ENCODE results near the gene SVOPL. TPM values are rescaled to one million over a fixed set of nuclear protein-coding genes. Genes with fewer than 3 reads are reported as not detected.
"Not testable (repeated sequence)": the region's sequence is repeated elsewhere in the genome, so short reads cannot be mapped to it uniquely, and the experiment has no call there.

The SVOPL gene
- total RNA-seq, 2 donors from 2014 or later: not detected

DNA sequence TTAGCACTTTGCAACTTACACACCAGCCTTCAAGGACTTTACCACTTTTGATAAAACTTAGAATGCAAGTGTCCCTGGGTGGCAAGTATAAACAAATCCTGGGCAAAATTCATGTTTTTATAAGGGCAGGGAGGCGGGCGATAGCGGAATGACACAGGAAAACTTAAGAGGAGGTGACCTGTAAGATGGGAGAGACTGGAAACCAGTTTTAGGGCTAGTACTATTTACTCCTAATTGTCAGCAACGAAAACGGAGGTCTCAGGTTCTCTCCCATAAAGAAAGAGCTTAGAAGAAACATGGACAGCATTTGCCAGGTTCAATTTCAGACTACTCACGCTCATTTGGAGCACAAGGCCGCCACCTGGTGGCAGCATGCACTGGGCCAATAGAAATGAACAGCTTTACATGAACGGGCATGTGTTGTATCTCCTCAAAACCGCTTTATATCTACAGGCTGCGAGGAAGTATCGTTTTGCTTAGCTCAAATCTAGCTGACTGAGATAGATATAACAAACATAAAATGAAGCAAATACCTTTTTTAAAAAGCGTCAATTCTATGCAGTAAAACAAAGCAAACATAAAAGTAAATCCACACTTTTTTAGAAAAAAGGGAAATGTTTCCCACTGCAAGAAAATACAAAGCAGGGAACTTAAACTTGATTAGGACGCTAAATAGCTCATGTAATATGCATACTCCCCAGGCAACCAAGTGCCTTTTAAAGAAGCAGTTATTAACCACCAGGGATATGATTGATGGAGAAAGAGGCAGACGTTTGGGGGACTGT, 37.6 kb upstream of the SVOPL start:
- intact Hi-C loops (cut with DNase I): no loop called here
- H3K27ac ChIP-seq: no peak overlapping the region
- H3K27me3 ChIP-seq: no peaks in the 10 kb centered on the region

DNA sequence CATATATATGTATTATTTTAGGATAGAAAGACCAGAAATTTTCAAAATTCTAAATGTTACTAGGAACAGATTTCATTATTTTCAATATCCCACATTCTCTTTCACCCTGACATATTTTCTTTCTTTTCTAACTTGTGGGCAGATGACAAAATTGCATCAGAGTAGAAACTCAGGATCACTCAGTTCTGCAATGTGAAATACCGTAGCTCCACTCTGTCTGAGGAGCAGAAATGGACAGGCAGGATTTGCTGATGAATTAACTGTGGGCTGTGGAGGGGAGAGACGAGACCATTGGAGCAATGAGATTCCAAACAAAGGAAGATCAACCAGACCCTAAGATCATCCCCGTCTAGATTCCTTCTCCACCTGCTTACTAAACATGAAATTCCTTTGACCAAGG, 37.0 kb upstream of the SVOPL start:
- TF ChIP-seq POLR2A (IDR thresholded peaks at IDR 0.05): no peak
- TF ChIP-seq, protein P1, sequence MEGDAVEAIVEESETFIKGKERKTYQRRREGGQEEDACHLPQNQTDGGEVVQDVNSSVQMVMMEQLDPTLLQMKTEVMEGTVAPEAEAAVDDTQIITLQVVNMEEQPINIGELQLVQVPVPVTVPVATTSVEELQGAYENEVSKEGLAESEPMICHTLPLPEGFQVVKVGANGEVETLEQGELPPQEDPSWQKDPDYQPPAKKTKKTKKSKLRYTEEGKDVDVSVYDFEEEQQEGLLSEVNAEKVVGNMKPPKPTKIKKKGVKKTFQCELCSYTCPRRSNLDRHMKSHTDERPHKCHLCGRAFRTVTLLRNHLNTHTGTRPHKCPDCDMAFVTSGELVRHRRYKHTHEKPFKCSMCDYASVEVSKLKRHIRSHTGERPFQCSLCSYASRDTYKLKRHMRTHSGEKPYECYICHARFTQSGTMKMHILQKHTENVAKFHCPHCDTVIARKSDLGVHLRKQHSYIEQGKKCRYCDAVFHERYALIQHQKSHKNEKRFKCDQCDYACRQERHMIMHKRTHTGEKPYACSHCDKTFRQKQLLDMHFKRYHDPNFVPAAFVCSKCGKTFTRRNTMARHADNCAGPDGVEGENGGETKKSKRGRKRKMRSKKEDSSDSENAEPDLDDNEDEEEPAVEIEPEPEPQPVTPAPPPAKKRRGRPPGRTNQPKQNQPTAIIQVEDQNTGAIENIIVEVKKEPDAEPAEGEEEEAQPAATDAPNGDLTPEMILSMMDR (IDR thresholded peaks at IDR 0.05): no peak
- H3K4me3 ChIP-seq: no peak overlapping the region
- 50 to 54% methylated on average over 3 of the region's 3 CpGs for WGBS, 2 donors
- H3K4me1 ChIP-seq: no peaks in the 10 kb centered on the region
- no peak overlapping the region for H3K27ac ChIP-seq
- H3K27me3 ChIP-seq: no peaks in the 10 kb centered on the region
- intact Hi-C loops (cut with DNase I): no loop called here
- H3K9me3 ChIP-seq: no peaks in the 10 kb centered on the region
- ATAC-seq: no peak
- DNase-seq: no peak
- H3K36me3 ChIP-seq (replicated peaks in 1 of 2; ENCODE audit: insufficient read depth in 1 of 2, low read depth in 2 of 2): no peaks in the 10 kb centered on the region

More for the DNA sequence above, 37.6 kb upstream of the SVOPL start:
- H3K9me3 ChIP-seq: no peaks in the 10 kb centered on the region
- TF ChIP-seq POLR2A (IDR thresholded peaks at IDR 0.05): no peak
- TF ChIP-seq, protein P1 (IDR thresholded peaks at IDR 0.05): peak; percentile 76 to 93 (median 90)
- H3K36me3 ChIP-seq (replicated peaks in 1 of 2; ENCODE audit: insufficient read depth in 1 of 2, low read depth in 2 of 2): no peaks in the 10 kb centered on the region
- DNase-seq: peak; percentile 84 to 92 (median 88)
- 18 to 20% methylated on average over 14 of the region's 14 CpGs for WGBS, 2 donors
- peak; percentile 85 for ATAC-seq
- no peak overlapping the region for H3K4me3 ChIP-seq
- no peaks in the 10 kb centered on the region for H3K4me1 ChIP-seq

DNA sequence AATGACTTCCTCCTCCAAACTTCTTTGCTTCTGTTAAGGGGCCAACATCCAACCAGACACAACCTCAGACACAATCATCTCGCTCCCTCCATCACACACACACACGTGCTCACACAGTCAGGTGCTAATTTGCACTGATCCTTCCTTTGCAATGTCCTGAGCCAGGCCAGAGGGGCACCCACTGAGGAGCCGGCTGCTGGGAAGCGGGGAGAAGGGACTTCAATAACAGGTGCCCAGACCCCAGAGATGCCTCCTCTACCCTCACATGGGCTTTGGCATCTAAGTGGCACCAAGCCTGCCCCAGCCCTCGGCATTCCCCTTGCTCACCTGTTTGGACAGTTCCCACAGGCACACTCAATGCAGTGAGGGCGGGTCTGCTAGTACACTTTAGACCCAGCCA, 34.2 kb upstream of the SVOPL start:
- Histone ChIP-seq H3K4me1 (no peaks in the 10 kb centered on the region), H3K27ac (no peak overlapping the region), H3K4me3 (no peak overlapping the region), H3K36me3 (replicated peaks in 1 of 2; ENCODE audit: insufficient read depth in 1 of 2, low read depth in 2 of 2) (no peaks in the 10 kb centered on the region), H3K27me3 (no peaks in the 10 kb centered on the region), H3K9me3 (no peaks in the 10 kb centered on the region)
- intact Hi-C loops (cut with DNase I): no loop called here
- WGBS, 2 donors: 70 to 77% methylated on average over 6 of the region's 6 CpGs
- DNase-seq (no peak), ATAC-seq (no peak)
- TF ChIP-seq POLR2A (IDR thresholded peaks at IDR 0.05): no peak
- TF ChIP-seq, protein P1 (IDR thresholded peaks at IDR 0.05): no peak

DNA sequence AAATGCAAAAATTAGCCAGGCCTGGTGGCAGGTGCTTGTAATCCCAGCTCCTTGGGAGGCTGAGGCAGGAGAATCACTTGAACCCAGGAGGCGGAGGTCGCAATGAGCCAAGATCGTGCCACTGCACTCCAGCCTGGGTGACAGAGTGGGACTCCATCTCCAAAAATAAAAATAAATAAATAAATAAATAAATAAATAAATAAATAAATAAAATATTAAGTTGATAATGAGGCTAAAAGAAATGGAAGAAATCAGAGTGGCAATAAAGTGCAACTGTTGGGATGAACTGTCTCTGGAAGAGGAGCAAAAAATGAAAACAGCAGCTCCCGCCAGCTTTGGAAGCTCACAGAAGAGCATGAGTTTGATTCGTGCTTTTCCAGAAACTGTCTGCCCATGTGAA, 30.6 kb upstream of the SVOPL start:
- WGBS, 2 donors: 85 to 90% methylated on average over 5 of the region's 5 CpGs
- intact Hi-C loops (cut with DNase I); DNase-seq: not testable (repeated sequence)

DNA sequence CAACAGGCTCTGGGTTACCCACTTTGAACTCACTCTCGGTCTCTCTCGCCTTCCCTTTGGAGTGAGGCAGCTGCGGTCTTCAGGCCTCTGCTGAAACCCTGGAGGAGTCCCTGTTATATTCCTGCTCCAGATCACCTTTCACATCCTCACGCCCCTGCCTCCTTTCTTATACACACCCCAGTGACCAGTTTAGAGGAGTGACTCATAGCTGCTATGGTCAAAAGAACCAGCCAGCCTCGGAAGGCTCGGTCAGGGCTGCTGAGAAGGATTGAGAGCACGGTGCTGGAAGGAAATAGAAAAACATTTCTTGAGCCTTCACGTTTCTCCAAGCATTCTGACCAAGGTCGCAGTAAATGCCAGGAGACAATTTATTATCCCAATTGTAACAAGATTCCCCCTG, 28.3 kb upstream of the SVOPL start:
- no peak overlapping the region for H3K27ac ChIP-seq
- intact Hi-C loops (cut with DNase I): no loop called here
- 92 to 93% methylated on average over 9 of the region's 9 CpGs for WGBS, 2 donors
- ATAC-seq: no peak
- DNase-seq: no peak
- H3K9me3 ChIP-seq: no peaks in the 10 kb centered on the region
- TF ChIP-seq POLR2A (IDR thresholded peaks at IDR 0.05): no peak
- TF ChIP-seq, protein P1 (IDR thresholded peaks at IDR 0.05): no peak
- H3K4me3 ChIP-seq: no peak overlapping the region
- H3K27me3 ChIP-seq: no peaks in the 10 kb centered on the region
- no peaks in the 10 kb centered on the region for H3K36me3 ChIP-seq (replicated peaks in 1 of 2; ENCODE audit: insufficient read depth in 1 of 2, low read depth in 2 of 2)
- H3K4me1 ChIP-seq: no peaks in the 10 kb centered on the region

More for the DNA sequence above, 30.6 kb upstream of the SVOPL start:
- H3K4me3 ChIP-seq; H3K4me1 ChIP-seq; H3K36me3 ChIP-seq (replicated peaks in 1 of 2; ENCODE audit: insufficient read depth in 1 of 2, low read depth in 2 of 2); ATAC-seq; H3K27me3 ChIP-seq; H3K9me3 ChIP-seq; H3K27ac ChIP-seq: not testable (repeated sequence)
